Articular chondrocyte of knee joint (primary cell): ENCODE results near the gene FXYD3. TPM values are rescaled to one million over a fixed set of nuclear protein-coding genes. Genes with fewer than 3 reads are reported as not detected.

Experiments used
- small RNA-seq: library from RNA; depleted of rRNA; stranded (forward); fragments of <200 nt; gene quantifications from one replicate; pipeline ENCODE3, GENCODE V24; 2012
- total RNA-seq: library from RNA; depleted of rRNA; stranded (reverse); fragments of >200 nt; gene quantifications from 2 replicates; pipeline ENCODE4 v1.2.3, GENCODE V29; 2012

The FXYD3 gene, protein sequence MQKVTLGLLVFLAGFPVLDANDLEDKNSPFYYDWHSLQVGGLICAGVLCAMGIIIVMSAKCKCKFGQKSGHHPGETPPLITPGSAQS
- total RNA-seq: not detected in 2 replicates

DNA sequence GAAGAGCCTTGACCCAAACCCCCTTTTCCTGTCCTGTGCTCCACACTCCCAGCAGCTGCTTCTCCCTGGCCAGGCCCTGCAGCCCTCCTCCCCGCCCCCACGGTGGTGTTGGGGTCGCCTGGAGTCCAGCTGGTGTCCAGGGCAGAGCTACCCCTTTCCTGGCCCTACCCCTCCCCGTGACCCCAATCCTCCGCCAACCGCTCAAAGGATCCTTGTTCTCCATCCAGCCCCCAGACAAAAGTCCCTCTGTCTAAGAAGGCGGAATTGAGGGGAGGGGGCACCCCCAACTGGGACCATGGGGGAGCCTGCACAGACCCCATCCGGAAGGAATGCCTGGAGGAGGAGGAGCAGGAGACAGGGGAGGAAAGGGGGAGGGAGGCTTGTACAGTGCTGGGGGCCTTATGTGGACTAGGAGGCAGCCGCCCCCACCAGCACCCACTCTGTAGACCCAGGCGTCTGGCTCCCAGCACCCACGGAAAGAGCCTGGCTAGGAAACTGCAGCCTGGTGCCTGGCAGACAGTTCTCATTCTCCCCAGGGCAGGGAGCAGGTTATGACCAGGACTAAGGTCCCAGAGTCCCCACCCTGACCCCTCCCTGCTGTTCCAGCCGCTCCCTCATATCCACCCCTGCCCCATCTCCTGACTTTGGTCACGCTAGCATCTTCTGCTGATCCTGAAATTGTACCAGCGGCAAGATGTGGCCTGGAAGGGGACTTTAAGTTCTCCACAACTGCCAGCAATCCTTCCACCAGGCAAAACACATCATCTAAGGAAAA is at the start of gene FXYD3:
TSS of gene FXYD3 (plus strand) at position 647 of the 775 bp plus-strand sequence. CDS start 3,554 bp downstream, outside the sequence.

DNA sequence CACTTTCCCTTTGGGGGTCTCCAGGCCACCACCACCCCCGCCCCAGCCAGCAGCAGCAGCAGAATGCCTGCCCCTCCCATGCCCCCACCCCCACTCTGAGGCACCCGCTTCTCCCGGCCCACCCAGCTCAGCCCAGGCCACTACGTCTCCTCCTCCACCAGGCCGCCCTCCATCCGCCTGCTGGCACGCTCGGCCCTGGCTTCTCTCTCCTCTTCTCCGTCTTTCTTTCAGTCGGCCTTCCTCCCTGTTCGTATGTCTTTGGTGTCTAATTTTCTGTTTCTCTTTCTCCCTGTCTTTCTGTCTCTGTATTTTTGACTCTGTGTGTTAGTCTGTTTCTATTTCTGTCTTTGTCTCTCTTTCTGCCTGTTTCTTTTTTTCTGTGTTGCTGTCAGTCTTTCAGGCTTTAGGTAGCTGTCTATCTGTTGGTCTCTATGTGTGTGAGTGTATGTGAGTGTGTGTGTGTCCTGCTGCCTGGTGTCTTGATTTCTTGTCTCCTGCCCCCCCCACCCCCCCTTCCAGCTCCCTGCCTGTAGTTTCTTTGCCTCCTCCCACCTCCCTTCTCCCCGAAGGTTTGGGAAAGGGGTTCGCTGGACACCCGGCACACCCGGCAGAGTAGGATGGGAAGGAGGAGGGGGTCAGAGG is 19.1 kb downstream of the FXYD3 start, which contains the start of gene LGI4:
TSS of gene LGI4 (minus strand) at position 459 of the 642 bp plus-strand sequence. CDS start at position 80, 379 bp downstream.

DNA sequence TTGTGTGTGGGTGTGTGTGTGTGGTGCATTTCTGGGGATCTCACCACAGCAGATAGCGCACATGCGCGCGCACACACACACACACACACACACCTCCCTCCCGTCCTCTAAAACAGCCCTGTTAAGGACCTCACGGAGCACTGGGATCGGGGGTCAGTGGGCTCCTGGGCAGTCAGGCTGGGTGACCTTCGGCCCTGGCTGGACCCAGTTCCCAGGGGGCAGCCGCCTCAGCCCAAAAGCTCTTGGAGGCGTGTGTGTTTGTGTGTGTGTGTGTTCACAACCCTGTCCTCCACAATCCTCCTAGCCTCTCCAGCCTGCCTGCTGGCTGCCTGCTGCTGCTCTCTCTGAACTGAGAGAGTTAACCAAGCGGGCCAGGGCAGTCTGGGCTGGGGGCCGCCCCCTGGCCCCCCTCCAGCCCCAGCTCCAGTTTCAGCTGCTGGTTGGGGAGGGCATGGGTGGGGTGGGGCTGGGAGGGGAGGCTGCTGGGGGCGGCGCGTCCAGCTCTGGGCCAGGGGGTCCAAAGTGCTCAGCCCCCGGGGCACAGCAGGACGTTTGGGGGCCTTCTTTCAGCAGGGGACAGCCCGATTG is 22.8 kb downstream of the FXYD3 start, which contains the start of gene FXYD1:
TSS of gene FXYD1 (plus strand) at position 520 of the 588 bp plus-strand sequence. CDS start 1,256 bp downstream, outside the sequence.

DNA sequence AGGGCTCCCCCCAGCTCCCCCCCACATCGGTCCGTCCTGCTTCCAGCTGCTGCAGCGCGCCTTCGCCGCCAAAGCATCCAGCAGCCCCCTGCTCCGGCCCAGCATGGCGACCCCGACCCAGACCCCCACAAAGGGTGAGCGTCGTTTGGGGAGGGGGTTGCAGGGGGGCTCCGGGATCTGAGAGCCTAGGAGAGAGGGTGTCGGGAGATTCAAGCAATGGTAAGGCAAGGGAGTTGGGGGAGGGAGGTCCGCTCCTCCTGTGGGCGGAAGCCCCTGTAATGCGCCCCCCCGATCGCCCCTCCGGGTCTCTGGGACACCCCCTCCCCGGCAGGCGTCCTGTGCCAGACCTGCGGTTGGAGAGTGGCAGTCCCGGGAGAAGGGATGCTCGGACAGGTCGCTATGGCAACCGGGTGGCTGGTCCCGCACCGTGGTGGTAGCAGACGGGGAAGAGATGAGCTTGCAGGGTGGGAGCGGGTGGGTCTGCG is 27.6 kb downstream of the FXYD3 start, which contains the start of gene FXYD7:
TSS of gene FXYD7 (plus strand) at position 25 of the 485 bp plus-strand sequence. CDS start at position 104, 79 bp downstream.

DNA sequence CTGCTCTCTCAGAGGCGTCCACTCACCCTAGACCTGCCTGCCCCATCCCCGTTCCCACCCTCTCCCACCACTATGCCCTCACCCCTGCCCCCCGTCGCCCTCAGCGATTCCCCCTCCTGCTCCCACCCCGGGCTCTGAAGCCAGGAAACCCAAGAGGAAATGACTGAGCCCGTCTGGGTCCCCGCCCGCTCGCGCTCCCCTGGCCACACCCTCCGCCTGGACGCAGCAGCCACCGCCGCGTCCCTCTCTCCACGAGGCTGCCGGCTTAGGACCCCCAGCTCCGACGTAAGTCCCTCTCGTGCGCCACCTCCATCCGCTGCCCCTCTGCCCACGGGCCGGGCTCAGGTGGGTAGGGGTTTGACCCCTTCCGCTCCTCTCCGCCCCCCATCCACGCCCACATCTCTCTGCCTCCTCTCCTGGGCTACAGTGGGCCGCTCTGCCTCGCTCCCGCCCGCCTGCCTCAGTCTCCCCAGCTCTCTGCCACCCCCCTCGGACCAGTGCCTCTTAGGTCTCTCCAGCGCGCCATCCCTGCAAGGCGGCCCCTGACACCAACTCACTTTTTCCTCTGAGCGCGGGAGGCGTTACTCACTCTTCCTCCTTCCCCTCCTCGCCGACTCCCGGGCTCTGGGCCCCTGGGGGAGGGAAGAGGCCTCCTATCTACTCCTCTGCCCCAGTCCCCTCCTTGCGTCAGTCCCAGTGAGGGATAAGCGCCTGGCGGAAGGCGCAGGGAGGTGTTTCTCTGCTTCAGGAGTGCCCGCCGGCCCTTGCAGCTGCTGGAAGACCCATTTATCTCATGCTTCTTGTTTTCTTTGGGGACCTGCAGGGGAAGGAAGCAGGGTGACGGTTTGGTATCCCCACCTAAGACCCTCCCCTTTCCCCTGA is 39.1 kb downstream of the FXYD3 start, which contains the start of gene FXYD5:
TSS of gene FXYD5 (plus strand) at position 211 of the 882 bp plus-strand sequence. CDS start 816 bp downstream, outside the sequence.

Small RNAs within 50 kb of the gene (small RNA-seq; reads per million reads assigned to genes)
- not detected for gene AC020907.2

Other genes with a start within 250 kb of the FXYD3 start
- 3.7 and 4.5 TPM in 2 replicates for gene ZNF30, start 188.9 kb upstream of the FXYD3 start, total RNA-seq
- gene ZNF792, start 151.6 kb upstream of the FXYD3 start, total RNA-seq: 5.1 and 5.5 TPM in 2 replicates
- gene GRAMD1A, start 115.5 kb upstream of the FXYD3 start, total RNA-seq: 23.9 and 27.3 TPM in 2 replicates
- 17.2 and 17.6 TPM in 2 replicates for gene SCN1B, start 85.4 kb upstream of the FXYD3 start, total RNA-seq
- gene HPN, start 74.1 kb upstream of the FXYD3 start, total RNA-seq: 0.32 and 0.39 TPM in 2 replicates
- not detected in 2 replicates for gene LGI4, start 19.2 kb downstream of the FXYD3 start, total RNA-seq
- gene FXYD1, start 23.0 kb downstream of the FXYD3 start, total RNA-seq: 0.32 and 0.52 TPM in 2 replicates
- gene FXYD7, start 27.4 kb downstream of the FXYD3 start, total RNA-seq: not detected in 2 replicates
- gene FXYD5, start 38.9 kb downstream of the FXYD3 start, total RNA-seq: 46.0 and 64.4 TPM in 2 replicates
- not detected in 2 replicates for gene FAM187B, start 112.9 kb downstream of the FXYD3 start, total RNA-seq
- gene LSR, start 133.2 kb downstream of the FXYD3 start, total RNA-seq: 0.11 and 0.13 TPM in 2 replicates
- 45.9 and 51.5 TPM in 2 replicates for gene USF2, start 153.1 kb downstream of the FXYD3 start, total RNA-seq
- under 0.01 TPM in 1 of 2 replicates, not detected in the other for gene HAMP, start 166.7 kb downstream of the FXYD3 start, total RNA-seq
- not detected in 2 replicates for gene MAG, start 176.3 kb downstream of the FXYD3 start, total RNA-seq
- gene CD22, start 213.4 kb downstream of the FXYD3 start, total RNA-seq: under 0.01 and 0.97 TPM in 2 replicates
- gene FFAR1, start 232.1 kb downstream of the FXYD3 start, total RNA-seq: not detected in 2 replicates
- not detected in 2 replicates for gene FFAR3, start 242.6 kb downstream of the FXYD3 start, total RNA-seq